Prostate gland (tissue), 2 donors: ENCODE data around the gene M1AP. TPM values are rescaled to one million over a fixed set of nuclear protein-coding genes. Genes with fewer than 3 reads are reported as not detected.

Experiments
- DNase-seq: peaks from one replicate; pipeline ENCODE4 v3.0.0-alpha.2; 2019; ENCODE audit warnings: low spot score
- H3K27ac ChIP-seq, 2 donors: fragments of 200-600 bp; sonication (generic); 2 replicates each; pipeline ENCODE4 v1.5.1; 2017 to 2019
- H3K27me3 ChIP-seq: fragments of 200-600 bp; sonication (generic); replicated peaks from 2 replicates; pipeline ENCODE4 v1.5.1; 2019; ENCODE audit not compliant: insufficient read depth
- H3K36me3 ChIP-seq, 2 donors: fragments of 200-600 bp; sonication (generic); 1 replicate in 1 of 2; 2 replicates in 1 of 2; pipeline versions ENCODE4 v1.5.1 to v1.8.1; 2017 to 2019
- H3K4me1 ChIP-seq: fragments of 200-600 bp; sonication (generic); replicated peaks from 2 replicates; pipeline ENCODE4 v1.5.1; 2019
- H3K4me3 ChIP-seq, 2 donors: fragments of 200-600 bp; sonication (generic); 2 replicates each; pipeline ENCODE4 v1.5.1; 2017 to 2019
- H3K9me3 ChIP-seq: fragments of 200-600 bp; sonication (generic); 2 replicates; pipeline ENCODE4 v1.5.1; 2017
- POLR2A ChIP-seq: fragments of 450-650 bp; IDR thresholded peaks from one replicate; pipeline ENCODE4 v1.6.1; 2016; ENCODE audit warnings: antibody characterized with exemption, mild to moderate bottlenecking
- POLR2AphosphoS5 ChIP-seq: sonication (generic); formaldehyde crosslinking; IDR thresholded peaks from one replicate; pipeline ENCODE4 v1.6.1; 2017; ENCODE audit warnings: antibody characterized with exemption
- WGBS: methylation state at CpG from one replicate; pipeline ENCODE4 v1.1.5; 2018; 5-methylcytosine and 5-hydroxymethylcytosine counted together
- intact Hi-C: fragments of 100-400 bp; cut with DNase I; formaldehyde crosslinking; loops from one replicate; pipeline ENCODE4 v1.14.2; 2022
- total RNA-seq, 2 donors: library from RNA; depleted of rRNA; stranded (reverse); fragments of >200 nt; gene quantifications; one replicate each; pipeline ENCODE4 v1.1.0, GENCODE V29; 2016
- TF ChIP-seq, protein P1 (sequence below), 4 experiments: fragments of 200-600 bp in 2 of 4; fragments of 450-650 bp in 2 of 4; sonication (generic) in 2 of 4; IDR thresholded peaks; 1 replicate in 3 of 4; 2 replicates in 1 of 4; pipeline ENCODE4 v1.5.1; 2016 to 2019; ENCODE audit warnings: antibody characterized with exemption in 4 of 4, mild to moderate bottlenecking in 2 of 4, moderate library complexity in 2 of 4

The M1AP gene
- total RNA-seq, 2 donors from 2014 or later, result 0.18 to 10.9 TPM

GRCh38 chr2:74693213-74693612 is 45.1 kb upstream of the M1AP start:
- intact Hi-C loops, result no loop called here
- Histone ChIP-seq H3K27me3 (no peaks in the 10 kb centered on the region), H3K36me3 (no peaks in the 10 kb centered on the region), H3K9me3 (no peaks in the 10 kb centered on the region), H3K27ac (no peak overlapping the region), H3K4me1 (no peaks in the 10 kb centered on the region), H3K4me3 (no peak overlapping the region)
- no peak for DNase-seq
- no peak for TF ChIP-seq POLR2A
- TF ChIP-seq, protein P1, sequence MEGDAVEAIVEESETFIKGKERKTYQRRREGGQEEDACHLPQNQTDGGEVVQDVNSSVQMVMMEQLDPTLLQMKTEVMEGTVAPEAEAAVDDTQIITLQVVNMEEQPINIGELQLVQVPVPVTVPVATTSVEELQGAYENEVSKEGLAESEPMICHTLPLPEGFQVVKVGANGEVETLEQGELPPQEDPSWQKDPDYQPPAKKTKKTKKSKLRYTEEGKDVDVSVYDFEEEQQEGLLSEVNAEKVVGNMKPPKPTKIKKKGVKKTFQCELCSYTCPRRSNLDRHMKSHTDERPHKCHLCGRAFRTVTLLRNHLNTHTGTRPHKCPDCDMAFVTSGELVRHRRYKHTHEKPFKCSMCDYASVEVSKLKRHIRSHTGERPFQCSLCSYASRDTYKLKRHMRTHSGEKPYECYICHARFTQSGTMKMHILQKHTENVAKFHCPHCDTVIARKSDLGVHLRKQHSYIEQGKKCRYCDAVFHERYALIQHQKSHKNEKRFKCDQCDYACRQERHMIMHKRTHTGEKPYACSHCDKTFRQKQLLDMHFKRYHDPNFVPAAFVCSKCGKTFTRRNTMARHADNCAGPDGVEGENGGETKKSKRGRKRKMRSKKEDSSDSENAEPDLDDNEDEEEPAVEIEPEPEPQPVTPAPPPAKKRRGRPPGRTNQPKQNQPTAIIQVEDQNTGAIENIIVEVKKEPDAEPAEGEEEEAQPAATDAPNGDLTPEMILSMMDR (IDR thresholded peaks at IDR 0.05), result no peak
- TF ChIP-seq POLR2AphosphoS5, result no peak

DNA sequence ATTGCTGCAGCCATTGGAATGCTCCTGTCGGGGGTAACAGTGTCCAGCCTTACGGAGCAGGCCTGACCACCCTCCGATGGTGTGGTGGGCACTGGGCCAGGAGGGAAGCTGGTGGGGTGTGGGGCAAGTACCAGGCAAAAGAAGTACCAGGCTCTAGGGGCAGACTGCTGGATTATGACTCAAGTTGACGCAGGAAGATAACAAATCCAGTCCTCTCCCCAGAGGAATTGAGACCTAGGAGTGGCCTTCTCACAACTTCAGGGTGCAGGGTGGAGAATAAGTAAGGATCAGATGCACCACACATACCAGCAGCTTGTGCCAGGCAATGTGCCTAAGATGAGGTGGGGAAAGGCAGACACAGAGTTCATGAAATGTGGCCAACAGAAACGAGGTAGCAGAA is 43.8 kb upstream of the M1AP start:
- H3K27ac ChIP-seq, result no peak overlapping the region
- WGBS, result 77% methylated on average over 5 of the region's 5 CpGs

DNA sequence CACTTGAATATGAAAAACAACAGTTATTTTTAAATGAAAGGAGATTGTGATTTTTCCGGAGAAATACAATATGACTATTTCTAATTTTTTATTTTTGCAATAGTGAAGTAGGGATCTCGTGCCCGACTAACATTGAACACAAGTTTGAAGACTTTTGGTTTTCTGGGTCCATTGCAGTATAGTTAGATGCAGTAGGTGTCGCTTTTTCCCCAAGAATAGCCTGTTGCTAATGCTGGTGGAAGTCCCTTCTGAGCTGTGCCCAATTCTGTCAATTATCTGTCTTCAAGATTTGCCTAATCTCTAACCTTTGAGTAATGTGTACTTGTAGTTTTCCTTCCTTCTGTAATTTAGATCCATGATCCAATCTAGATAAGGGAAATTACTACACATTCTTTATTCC is 42.4 kb upstream of the M1AP start:
- no peaks in the 10 kb centered on the region for H3K9me3 ChIP-seq
- no peaks in the 10 kb centered on the region for H3K4me1 ChIP-seq
- intact Hi-C loops, result no loop called here
- TF ChIP-seq, protein P1 (IDR thresholded peaks at IDR 0.05), result peak in 3 of 4 experiments; percentile 28 to 70 (median 57)
- no peak for TF ChIP-seq POLR2A
- WGBS, result 19% methylated on average over 4 of the region's 4 CpGs
- no peaks in the 10 kb centered on the region for H3K36me3 ChIP-seq
- H3K27ac ChIP-seq, result no peak overlapping the region
- peak; percentile 20 for DNase-seq
- no peaks in the 10 kb centered on the region for H3K27me3 ChIP-seq
- H3K4me3 ChIP-seq, result no peak overlapping the region

More for the DNA sequence above, 43.8 kb upstream of the M1AP start:
- Histone ChIP-seq H3K4me3 (no peak overlapping the region), H3K4me1 (no peaks in the 10 kb centered on the region), H3K9me3 (no peaks in the 10 kb centered on the region), H3K27me3 (no peaks in the 10 kb centered on the region), H3K36me3 (no peaks in the 10 kb centered on the region)
- no peak for DNase-seq
- TF ChIP-seq POLR2AphosphoS5, result no peak
- TF ChIP-seq POLR2A, result no peak
- TF ChIP-seq, protein P1 (IDR thresholded peaks at IDR 0.05), result no peak
- intact Hi-C loops, result no loop called here

DNA sequence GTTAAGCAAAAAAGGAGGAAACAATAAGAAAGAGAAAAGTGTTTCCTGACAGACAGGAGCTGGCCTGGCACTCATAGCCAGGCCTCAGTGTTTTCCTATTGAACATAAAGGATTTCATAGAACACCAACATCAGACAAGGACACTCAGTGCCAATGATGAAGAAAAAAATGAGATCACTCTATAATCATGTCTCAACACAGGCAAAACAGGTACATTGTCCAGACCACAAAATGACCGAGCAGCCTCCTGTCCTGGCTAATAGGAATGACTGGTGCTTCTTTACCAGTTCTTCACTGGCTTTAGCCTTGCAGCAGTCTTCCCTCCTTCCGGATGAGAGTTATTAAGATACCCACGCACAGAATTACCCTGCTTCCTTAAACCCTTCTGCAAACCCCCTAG is 41.5 kb upstream of the M1AP start:
- H3K27me3 ChIP-seq, result no peaks in the 10 kb centered on the region
- WGBS, result 85% methylated on average over 3 of the region's 3 CpGs
- intact Hi-C loops, result no loop called here
- DNase-seq, result no peak
- H3K4me1 ChIP-seq, result no peaks in the 10 kb centered on the region
- no peak overlapping the region for H3K27ac ChIP-seq
- no peaks in the 10 kb centered on the region for H3K9me3 ChIP-seq
- H3K4me3 ChIP-seq, result no peak overlapping the region
- TF ChIP-seq POLR2AphosphoS5 (no peak), POLR2A (no peak)
- TF ChIP-seq, protein P1 (IDR thresholded peaks at IDR 0.05), result no peak
- no peaks in the 10 kb centered on the region for H3K36me3 ChIP-seq

DNA sequence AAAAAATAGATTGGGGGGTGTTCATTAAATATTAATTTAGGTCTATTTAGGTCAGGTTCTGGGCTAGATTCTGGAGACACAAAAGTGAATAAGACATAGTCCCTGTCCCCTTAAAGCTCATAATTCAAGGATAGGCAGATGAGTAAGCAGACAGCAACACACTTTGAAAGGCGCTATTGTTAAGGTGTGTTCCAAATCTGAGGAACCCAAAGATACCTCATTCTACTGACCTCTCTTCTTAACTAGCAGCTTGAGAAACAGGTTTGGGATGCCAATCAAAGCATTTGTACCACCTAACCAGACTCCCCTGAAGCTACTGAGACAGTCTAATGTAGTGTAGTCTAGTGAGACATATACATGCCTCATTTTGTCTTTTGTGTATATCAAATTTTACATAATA is 40.8 kb upstream of the M1AP start:
- no peaks in the 10 kb centered on the region for H3K4me1 ChIP-seq
- intact Hi-C loops, result no loop called here
- no peak overlapping the region for H3K27ac ChIP-seq
- 78% methylated on average over 1 of the region's 1 CpG for WGBS
- DNase-seq, result no peak
- H3K27me3 ChIP-seq, result no peaks in the 10 kb centered on the region
- no peaks in the 10 kb centered on the region for H3K9me3 ChIP-seq
- TF ChIP-seq POLR2AphosphoS5 (no peak), POLR2A (no peak)
- TF ChIP-seq, protein P1 (IDR thresholded peaks at IDR 0.05), result no peak
- no peak overlapping the region for H3K4me3 ChIP-seq
- H3K36me3 ChIP-seq, result no peaks in the 10 kb centered on the region
